GM06990 (cell line): ENCODE data around the gene LELP1.
"Not testable (repeated sequence)": the region's sequence is repeated elsewhere in the genome, so short reads cannot be mapped to it uniquely, and the experiment has no call there.

Experiments
- DNase-seq: peaks from one replicate; pipeline ENCODE4 v3.0.0-alpha.2; 2011; ENCODE audit not compliant: insufficient read length; ENCODE audit errors: extremely low read depth
- H3K27me3 ChIP-seq: replicated peaks from 2 replicates; pipeline ENCODE4 v1.6.0; 2011; ENCODE audit warnings: low read length; ENCODE audit not compliant: control insufficient read depth, insufficient read depth
- H3K36me3 ChIP-seq: 2 replicates; pipeline ENCODE4 v1.5.1; 2011; ENCODE audit warnings: low read length; ENCODE audit not compliant: control insufficient read depth, insufficient read depth
- H3K4me3 ChIP-seq: replicated peaks from 2 replicates; pipeline ENCODE4 v1.5.1; 2011; ENCODE audit warnings: low read depth, mild to moderate bottlenecking, control low read depth, low read length
- TF ChIP-seq, protein P1 (sequence below): IDR thresholded peaks from 2 replicates; pipeline ENCODE4 v1.5.1; 2011; ENCODE audit warnings: low read length, control low read depth, mild to moderate bottlenecking, inconsistent platforms; ENCODE audit not compliant: insufficient read depth, poor library complexity, severe bottlenecking

LELP1 gene

DNA sequence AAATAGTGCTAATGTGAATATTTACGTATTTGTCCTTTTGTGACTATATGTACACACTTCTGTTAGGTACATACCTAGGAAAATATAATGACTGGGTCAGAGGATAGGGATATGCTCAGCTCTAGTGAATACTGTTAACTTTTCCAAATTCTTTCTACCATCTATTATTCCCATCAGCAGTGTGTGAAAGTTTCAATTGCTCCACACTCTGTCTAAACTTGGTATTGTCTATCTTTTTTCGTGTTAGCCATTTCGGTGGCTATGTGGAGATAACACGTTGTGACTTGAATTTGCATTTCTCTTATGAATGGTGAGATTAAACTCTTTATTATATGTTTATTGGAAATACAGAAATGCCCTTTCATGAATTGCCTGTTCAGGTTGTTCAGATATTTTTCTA is 22.7 kb upstream of the LELP1 start:
- Histone ChIP-seq H3K27me3 (no peaks in the 10 kb centered on the region), H3K4me3 (no peak overlapping the region), H3K36me3 (no peaks in the 10 kb centered on the region)
- no peak for DNase-seq
- TF ChIP-seq, protein P1, sequence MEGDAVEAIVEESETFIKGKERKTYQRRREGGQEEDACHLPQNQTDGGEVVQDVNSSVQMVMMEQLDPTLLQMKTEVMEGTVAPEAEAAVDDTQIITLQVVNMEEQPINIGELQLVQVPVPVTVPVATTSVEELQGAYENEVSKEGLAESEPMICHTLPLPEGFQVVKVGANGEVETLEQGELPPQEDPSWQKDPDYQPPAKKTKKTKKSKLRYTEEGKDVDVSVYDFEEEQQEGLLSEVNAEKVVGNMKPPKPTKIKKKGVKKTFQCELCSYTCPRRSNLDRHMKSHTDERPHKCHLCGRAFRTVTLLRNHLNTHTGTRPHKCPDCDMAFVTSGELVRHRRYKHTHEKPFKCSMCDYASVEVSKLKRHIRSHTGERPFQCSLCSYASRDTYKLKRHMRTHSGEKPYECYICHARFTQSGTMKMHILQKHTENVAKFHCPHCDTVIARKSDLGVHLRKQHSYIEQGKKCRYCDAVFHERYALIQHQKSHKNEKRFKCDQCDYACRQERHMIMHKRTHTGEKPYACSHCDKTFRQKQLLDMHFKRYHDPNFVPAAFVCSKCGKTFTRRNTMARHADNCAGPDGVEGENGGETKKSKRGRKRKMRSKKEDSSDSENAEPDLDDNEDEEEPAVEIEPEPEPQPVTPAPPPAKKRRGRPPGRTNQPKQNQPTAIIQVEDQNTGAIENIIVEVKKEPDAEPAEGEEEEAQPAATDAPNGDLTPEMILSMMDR: no peak

- H3K36me3 ChIP-seq, H3K4me3 ChIP-seq, H3K27me3 ChIP-seq, DNase-seq: not testable (repeated sequence)
Measured at GRCh38 chr1:153188301-153188700, 14.9 kb upstream of the LELP1 start.

GRCh38 chr1:153190373-153190772 is 12.9 kb upstream of the LELP1 start:
- peaks cover 1% of the 10 kb centered on the region for H3K27me3 ChIP-seq

DNA sequence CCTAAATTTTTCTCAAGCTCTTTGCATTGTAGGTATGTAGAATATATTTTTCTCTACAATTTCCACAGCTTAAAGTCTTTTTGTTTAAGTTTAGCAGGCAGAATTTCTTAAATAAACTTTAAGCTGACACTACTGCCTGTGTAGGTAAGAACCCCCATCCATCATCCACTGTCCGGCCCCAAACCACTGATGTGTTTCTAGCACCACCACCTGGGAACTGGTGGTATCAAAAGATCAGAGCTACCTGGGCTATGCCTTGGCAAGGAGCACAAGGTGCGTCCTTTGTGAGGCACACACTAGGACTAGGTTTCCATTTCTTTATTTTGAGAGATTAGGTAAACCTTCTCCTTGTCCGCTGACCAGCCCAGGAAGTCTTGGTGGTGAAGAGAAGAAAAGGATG is 10.5 kb upstream of the LELP1 start:
- Histone ChIP-seq H3K36me3 (no peaks in the 10 kb centered on the region), H3K27me3 (peaks cover 1% of the 10 kb centered on the region), H3K4me3 (no peak overlapping the region)
- TF ChIP-seq, protein P1: peak; percentile 61
- DNase-seq: no peak

More at GRCh38 chr1:153190373-153190772, 12.9 kb upstream of the LELP1 start:
- Histone ChIP-seq H3K36me3 (no peaks in the 10 kb centered on the region), H3K4me3 (no peak overlapping the region)
- TF ChIP-seq, protein P1: peak; percentile 43
- DNase-seq: no peak

GRCh38 chr1:153194331-153195050 is 8.7 kb upstream of the LELP1 start:
- H3K36me3 ChIP-seq: no peaks in the 10 kb centered on the region
- H3K27me3 ChIP-seq: peaks cover 1% of the 10 kb centered on the region
- DNase-seq: no peak
- H3K4me3 ChIP-seq: no peak overlapping the region
- TF ChIP-seq, protein P1: no peak

GRCh38 chr1:153195216-153195615 is 8.0 kb upstream of the LELP1 start:
- TF ChIP-seq, protein P1: no peak
- no peak overlapping the region for H3K4me3 ChIP-seq
- H3K27me3 ChIP-seq: peaks cover 1% of the 10 kb centered on the region
- DNase-seq: no peak
- no peaks in the 10 kb centered on the region for H3K36me3 ChIP-seq
